ENCODE measurements around the gene TMEM187. TPM values are rescaled to one million over a fixed set of nuclear protein-coding genes. Genes with fewer than 3 reads are reported as not detected.

Gene TMEM187
- total and polyA plus RNA-seq, 2 of the 4 experiments (the other 2 are of a cell fraction), result 3.4 to 6.2 TPM

DNA sequence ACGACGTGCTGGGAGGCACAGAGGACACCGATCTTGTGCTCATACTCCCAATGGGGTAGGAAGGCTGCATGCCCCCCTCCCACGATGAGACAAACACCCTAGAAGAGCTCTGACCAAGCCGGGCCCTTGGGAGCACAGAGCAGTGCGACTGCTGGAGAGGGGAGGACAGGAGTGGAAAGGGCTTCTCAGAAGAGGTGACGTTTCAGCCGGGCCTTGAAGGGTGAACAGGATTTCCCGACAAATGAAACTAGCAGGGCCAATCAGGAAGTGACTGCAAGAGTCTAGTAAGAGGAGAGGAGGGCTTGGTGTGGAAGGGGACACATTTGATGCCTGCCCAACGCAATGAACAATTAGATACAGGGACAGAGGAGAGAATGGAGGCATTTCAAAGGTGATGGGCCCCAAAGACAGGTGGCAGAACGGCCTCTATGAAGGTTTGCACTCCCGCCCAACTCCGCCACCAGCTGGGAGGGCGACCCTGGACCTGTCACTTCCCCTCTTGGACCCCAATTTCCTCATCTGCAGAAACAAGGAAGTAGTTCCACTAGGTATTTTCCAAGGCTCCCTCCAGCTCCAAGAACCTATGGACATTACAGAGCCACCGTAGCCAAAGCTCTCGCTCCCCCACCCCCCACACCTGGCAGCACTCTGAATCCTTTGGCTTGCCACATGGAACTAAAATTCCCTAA lies 4.9 kb upstream of the TMEM187 start:
- H2AK9ac ChIP-seq (replicated peaks; ENCODE audit: low read depth, low read length, poor library complexity), result peak overlapping the region; percentile 31
- no peak overlapping the region for H3K14ac ChIP-seq (replicated peaks; ENCODE audit: low read depth, low read length)
- H2BK5ac ChIP-seq (ENCODE audit: low read depth, low read length, poor library complexity, severe bottlenecking), result no peak overlapping the region
- BruUV-seq (replicated peaks), result no TSS peak
- DNase-seq, result no peak
- WGBS, 2 experiments (ENCODE audit: extremely low coverage in 2 of 2, insufficient read length in 1 of 2), result 56% methylated on average over 7 of the region's 16 CpGs; no CpG with 5 or more reads in 1 of the 2 experiments
- no peak overlapping the region for H3K9ac ChIP-seq (ENCODE audit: low read depth, low read length)
- ChIA-PET POLR2A (ENCODE audit: unreplicated experiment) (no interaction called here), CTCF (interaction anchor here (0.9 kb wide), 1 partner anchor 20 kb away, joined by 3 read pairs; no protein-coding TSS in a partner anchor)
- H2AK5ac ChIP-seq (ENCODE audit: low read depth, low read length), result no peak overlapping the region
- in situ Hi-C loops (cut with MboI; ENCODE audit: low sequenced_read_pairs), result loop anchor here (10.0 kb wide), 1 partner anchor 203 kb away; the partner anchor contains the start of gene PLXNB3
- no peak overlapping the region for H4K8ac ChIP-seq (ENCODE audit: low read depth in 2 of 2, low read length in 2 of 2)
- peaks cover 75% of the 10 kb centered on the region for H4K20me1 ChIP-seq (ENCODE audit: insufficient read depth, low read length)
- H4K5ac ChIP-seq (ENCODE audit: low read depth, low read length), result no peak overlapping the region
- dilution Hi-C loops (cut with HindIII; ENCODE audit: low sequenced_read_pairs, unreplicated experiment), result no loop called here
- H2BK120ac ChIP-seq (ENCODE audit: low read depth, low read length), result no peak overlapping the region
- H3K23ac ChIP-seq (ENCODE audit: low read depth, low read length), result peak overlapping the region; percentile 33; the same call in 1 of the 2 replicates
- H2AFZ ChIP-seq (replicated peaks; ENCODE audit: low read length, poor library complexity), result no peak overlapping the region
- H3K4me1 ChIP-seq (ENCODE audit: control insufficient read depth, insufficient read depth, low read length), result peaks cover 18% of the 10 kb centered on the region
- H3K27ac ChIP-seq (ENCODE audit: insufficient read depth, low read length), result peak overlapping the region; percentile 4; the same call in 1 of the 2 replicates
- no peaks in the 10 kb centered on the region for H3K27me3 ChIP-seq (ENCODE audit: control insufficient read depth, insufficient read depth, low read length)
- no peaks in the 10 kb centered on the region for H3K9me3 ChIP-seq (ENCODE audit: control insufficient read depth, insufficient read depth, low read length)
- TF ChIP-seq RFX5 (IDR thresholded peaks at IDR 0.05; ENCODE audit: low read depth, low read length) (no peak), CEBPB (IDR thresholded peaks at IDR 0.05; ENCODE audit: low read depth, low read length) (no peak), CHD1 (IDR thresholded peaks at IDR 0.05; ENCODE audit: low read depth, low read length) (no peak), MAFK (IDR thresholded peaks at IDR 0.05; ENCODE audit: low read depth, low read length) (no peak), FOS (IDR thresholded peaks at IDR 0.05; ENCODE audit: low read depth, low read length) (no peak), MAZ (IDR thresholded peaks at IDR 0.05; ENCODE audit: borderline replicate concordance, low read depth, low read length) (no peak), MXI1 (IDR thresholded peaks at IDR 0.05; ENCODE audit: borderline replicate concordance, low read depth, low read length) (no peak)
- no peak overlapping the region for H2BK20ac ChIP-seq (ENCODE audit: low read depth, low read length)
- H3K36me3 ChIP-seq (ENCODE audit: control insufficient read depth, insufficient read depth, low read length), result peaks cover 11% of the 10 kb centered on the region
- H3K56ac ChIP-seq (ENCODE audit: extremely low read depth, insufficient read depth, low read length), result no peak overlapping the region
- intact Hi-C loops (cut with micrococcal nuclease), result no loop called here
- no peak overlapping the region for H3K18ac ChIP-seq (ENCODE audit: low read depth, low read length)
- H3K9me1 ChIP-seq (ENCODE audit: insufficient read depth, low read length), result peaks cover 9% of the 10 kb centered on the region; the same call in 1 of the 2 replicates
- H3K4ac ChIP-seq (ENCODE audit: low read depth, low read length), result no peak overlapping the region
- H3K4me2 ChIP-seq (ENCODE audit: low read depth, low read length), result peak overlapping the region; percentile 8; the same call in 1 of the 2 replicates
- no peak overlapping the region for H3K4me3 ChIP-seq (ENCODE audit: insufficient read depth, low read depth, low read length)
- H3K79me1 ChIP-seq (ENCODE audit: low read depth in 1 of 2, low read length in 2 of 2), result peaks cover 0 to 15% of the 10 kb centered on the region in 2 experiments; a peak in 2 of 4 replicates
- no peak overlapping the region for H4K91ac ChIP-seq (ENCODE audit: insufficient read depth, low read depth, low read length)
- no peak for ATAC-seq (ENCODE audit: low read depth)
- no peak overlapping the region for H2BK15ac ChIP-seq (ENCODE audit: low read depth, low read length)

All from IMR-90 (cell line).